B cell (primary cell): ENCODE results near the gene DCUN1D2. TPM values are rescaled to one million over a fixed set of nuclear protein-coding genes. Genes with fewer than 3 reads are reported as not detected.

ENCODE experiments used
- ATAC-seq: fragments of 200-7000 bp; cut with Tn5 transposase; one replicate; pipeline ENCODE4 v1.10.0; 2021; ENCODE audit warnings: low read depth, mild to moderate bottlenecking, moderate number of reproducible peaks, moderate library complexity
- CTCF ChIA-PET: fragments of 350-600 bp; sonication (Branson Sonifier 250); formaldehyde crosslinking; loops from one replicate; lab custom pipeline; 2021; ENCODE audit warnings: antibody characterized with exemption, inconsistent platforms; lab: Charles Lee
- POLR2A ChIA-PET: fragments of 350-600 bp; sonication (Branson Sonifier 250); formaldehyde crosslinking; loops from one replicate; lab custom pipeline; 2021; ENCODE audit warnings: antibody characterized with exemption; lab: Charles Lee
- DNase-seq: peaks from one replicate; pipeline ENCODE4 v3.0.0; 2013
- H2AFZ ChIP-seq: 2 replicates; pipeline ENCODE4 v1.6.1; 2012; ENCODE audit warnings: mild to moderate bottlenecking, low read depth, low read length; ENCODE audit not compliant: insufficient read depth, poor library complexity, severe bottlenecking
- H3K27ac ChIP-seq, 2 donors: 1 replicate in 1 of 2; 2 replicates in 1 of 2; pipeline ENCODE4 v1.5.1; 2012 to 2013; ENCODE audit warnings: low read length in 2 of 2, mild to moderate bottlenecking in 2 of 2, moderate library complexity in 1 of 2
- H3K27me3 ChIP-seq, 4 experiments: fragments of 200-600 bp in 1 of 4; sonication (generic) in 1 of 4; replicated peaks in 1 of 4; 1 replicate in 2 of 4; 2 replicates in 2 of 4; pipeline versions ENCODE4 v1.6.1 to v1.7.0; 2013 to 2016; ENCODE audit warnings: low read length in 3 of 4, mild to moderate bottlenecking in 2 of 4, mixed read lengths in 1 of 4, moderate library complexity in 1 of 4; ENCODE audit not compliant: insufficient read depth in 4 of 4, control insufficient read depth in 3 of 4; ENCODE audit errors: control extremely low read depth in 1 of 4
- H3K36me3 ChIP-seq, 2 experiments: replicated peaks in 1 of 2; 1 replicate in 1 of 2; 2 replicates in 1 of 2; pipeline versions ENCODE4 v1.6.1 to v1.7.1; 2013; ENCODE audit warnings: low read length in 1 of 2; ENCODE audit not compliant: insufficient read depth in 2 of 2, control insufficient read depth in 1 of 2; ENCODE audit errors: control extremely low read depth in 1 of 2, extremely low read depth in 1 of 2
- H3K4me1 ChIP-seq, 2 donors: fragments of 200-600 bp in 1 of 2; sonication (generic) in 1 of 2; 1 replicate in 1 of 2; 2 replicates in 1 of 2; pipeline versions ENCODE4 v1.5.1 to v1.6.1; 2013 to 2017; ENCODE audit warnings: low read length in 2 of 2; ENCODE audit not compliant: control insufficient read depth in 2 of 2, insufficient read depth in 2 of 2
- H3K4me2 ChIP-seq: replicated peaks from 2 replicates; pipeline ENCODE3; 2012; ENCODE audit warnings: mild to moderate bottlenecking, low read depth, low read length; ENCODE audit not compliant: poor library complexity, severe bottlenecking
- H3K4me3 ChIP-seq, 5 experiments: fragments of 200-600 bp in 1 of 5; sonication (generic) in 1 of 5; 1 replicate in 3 of 5; 2 replicates in 2 of 5; pipeline versions ENCODE4 v1.5.1 to v1.7.0; 2011 to 2016; ENCODE audit warnings: low read length in 4 of 5, mild to moderate bottlenecking in 4 of 5, low read depth in 2 of 5, control low read depth in 1 of 5, moderate library complexity in 1 of 5; ENCODE audit not compliant: insufficient read depth in 1 of 5; ENCODE audit errors: control extremely low read depth in 1 of 5, extremely low read depth in 1 of 5
- H3K79me2 ChIP-seq: fragments of 200-600 bp; sonication (generic); one replicate; pipeline ENCODE4 v1.6.0; 2016; ENCODE audit warnings: low read length; ENCODE audit not compliant: control insufficient read depth, insufficient read depth
- H3K9ac ChIP-seq: fragments of 200-600 bp; sonication (generic); 2 replicates; pipeline ENCODE4 v1.6.1; 2017; ENCODE audit warnings: mild to moderate bottlenecking, low read length, moderate library complexity
- H3K9me3 ChIP-seq, 3 donors: one replicate each; pipeline versions ENCODE4 v1.6.1 to v1.7.1; 2013; ENCODE audit warnings: low read length in 2 of 3; ENCODE audit not compliant: control insufficient read depth in 2 of 3, insufficient read depth in 1 of 3; ENCODE audit errors: control extremely low read depth in 1 of 3
- H4K20me1 ChIP-seq: 2 replicates; pipeline ENCODE4 v1.6.0; 2012; ENCODE audit warnings: mild to moderate bottlenecking, low read length; ENCODE audit not compliant: insufficient read depth, control insufficient read depth, poor library complexity, severe bottlenecking
- H3K27ac Mint-ChIP-seq: one replicate; pipeline ENCODE4 v1.8.0; 2021; ENCODE audit warnings: mixed read lengths
- H3K27me3 Mint-ChIP-seq: one replicate; pipeline ENCODE4 v1.8.0; 2021; ENCODE audit warnings: mixed read lengths
- H3K4me1 Mint-ChIP-seq: one replicate; pipeline ENCODE4 v1.8.0; 2021; ENCODE audit warnings: mixed read lengths
- H3K4me3 Mint-ChIP-seq: one replicate; pipeline ENCODE4 v1.8.0; 2021; ENCODE audit warnings: mixed read lengths
- H3K9me3 Mint-ChIP-seq: one replicate; pipeline ENCODE4 v1.8.0; 2022; ENCODE audit warnings: mixed read lengths; ENCODE audit not compliant: insufficient read depth
- EZH2 ChIP-seq: IDR thresholded peaks from 2 replicates; pipeline ENCODE4 v1.6.1; 2012; ENCODE audit warnings: borderline replicate concordance, low read depth, mild to moderate bottlenecking, moderate library complexity, low read length; ENCODE audit not compliant: insufficient read depth, poor library complexity, severe bottlenecking
- WGBS: methylation state at CpG from one replicate; pipeline ENCODE4 v1.1.5; 2013; ENCODE audit warnings: missing lambda C conversion rate; ENCODE audit not compliant: insufficient coverage; 5-methylcytosine and 5-hydroxymethylcytosine counted together
- intact Hi-C: fragments of 100-400 bp; cut with micrococcal nuclease; formaldehyde crosslinking; loops from one replicate; pipeline ENCODE4 v1.10.0; 2022
- polyA plus RNA-seq: library from polyadenylated mRNA; depleted of rRNA; stranded (reverse); fragments of >200 nt; gene quantifications from 2 replicates; pipeline ENCODE4 v1.2.3, GENCODE V29; 2012
- total RNA-seq, 2 donors: library from RNA; stranded (reverse); fragments of 120-200 nt in 1 of 2; gene quantifications; 1 replicate in 1 of 2; 2 replicates in 1 of 2; pipeline versions ENCODE4 v1.2.3 to v1.2.4, GENCODE V29; 2013 to 2022
- TF ChIP-seq, protein P1 (sequence below): fragments of 200-600 bp; IDR thresholded peaks from one replicate; pipeline ENCODE4 v1.8.0; 2022; ENCODE audit warnings: antibody characterized with exemption, mild to moderate bottlenecking

The DCUN1D2 gene
- total and polyA plus RNA-seq, 2 donors (not counting 1 experiment from before 2014, with no cell fraction given): 15.3 to 41.3 TPM

DNA sequence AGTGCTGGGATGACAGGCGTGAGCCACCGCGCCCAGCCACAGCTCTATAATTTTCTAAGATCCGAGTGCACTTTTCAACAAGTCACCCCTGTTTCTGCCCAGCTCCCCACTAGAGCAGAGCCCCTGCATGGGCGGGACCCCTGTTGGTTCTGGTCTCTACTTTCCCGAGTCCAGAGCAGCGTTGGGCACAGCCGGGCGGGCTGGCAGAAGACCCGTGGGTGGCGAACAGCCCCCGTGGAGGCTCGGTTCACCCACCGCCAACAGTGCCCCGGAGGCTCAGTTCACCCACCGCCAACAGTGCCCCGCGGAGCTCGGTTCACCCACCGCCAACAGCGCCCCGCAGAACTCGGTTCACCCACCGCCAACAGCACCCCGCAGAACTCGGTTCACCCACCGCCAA is 78.1 kb downstream of the DCUN1D2 start:
- H3K4me1 ChIP-seq: peaks cover 16 to 35% of the 10 kb centered on the region in 2 donors
- intact Hi-C loops: no loop called here
- Mint-ChIP-seq H3K27ac (no peak overlapping the region), H3K9me3 (no peaks in the 10 kb centered on the region), H3K4me3 (no peak overlapping the region), H3K4me1 (peaks cover 28% of the 10 kb centered on the region), H3K27me3 (peaks cover 4% of the 10 kb centered on the region)
- DNase-seq (no peak), ATAC-seq (no peak)
- POLR2A ChIA-PET: no interaction called here
- no peaks in the 10 kb centered on the region for H3K36me3 ChIP-seq
- no peak overlapping the region for H2AFZ ChIP-seq
- no peak for TF ChIP-seq EZH2
- TF ChIP-seq, protein P1, sequence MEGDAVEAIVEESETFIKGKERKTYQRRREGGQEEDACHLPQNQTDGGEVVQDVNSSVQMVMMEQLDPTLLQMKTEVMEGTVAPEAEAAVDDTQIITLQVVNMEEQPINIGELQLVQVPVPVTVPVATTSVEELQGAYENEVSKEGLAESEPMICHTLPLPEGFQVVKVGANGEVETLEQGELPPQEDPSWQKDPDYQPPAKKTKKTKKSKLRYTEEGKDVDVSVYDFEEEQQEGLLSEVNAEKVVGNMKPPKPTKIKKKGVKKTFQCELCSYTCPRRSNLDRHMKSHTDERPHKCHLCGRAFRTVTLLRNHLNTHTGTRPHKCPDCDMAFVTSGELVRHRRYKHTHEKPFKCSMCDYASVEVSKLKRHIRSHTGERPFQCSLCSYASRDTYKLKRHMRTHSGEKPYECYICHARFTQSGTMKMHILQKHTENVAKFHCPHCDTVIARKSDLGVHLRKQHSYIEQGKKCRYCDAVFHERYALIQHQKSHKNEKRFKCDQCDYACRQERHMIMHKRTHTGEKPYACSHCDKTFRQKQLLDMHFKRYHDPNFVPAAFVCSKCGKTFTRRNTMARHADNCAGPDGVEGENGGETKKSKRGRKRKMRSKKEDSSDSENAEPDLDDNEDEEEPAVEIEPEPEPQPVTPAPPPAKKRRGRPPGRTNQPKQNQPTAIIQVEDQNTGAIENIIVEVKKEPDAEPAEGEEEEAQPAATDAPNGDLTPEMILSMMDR: no peak
- no peaks in the 10 kb centered on the region for H3K27me3 ChIP-seq
- WGBS: 100% methylated on average over 15 of the region's 27 CpGs
- no peaks in the 10 kb centered on the region for H4K20me1 ChIP-seq
- no peak overlapping the region for H3K27ac ChIP-seq
- H3K9ac ChIP-seq: no peak overlapping the region
- H3K9me3 ChIP-seq: peaks cover 0 to 65% (median 15%) of the 10 kb centered on the region in 3 donors
- H3K4me2 ChIP-seq: no peak overlapping the region
- CTCF ChIA-PET: no interaction called here
- no peak overlapping the region for H3K4me3 ChIP-seq
- H3K79me2 ChIP-seq: no peaks in the 10 kb centered on the region

DNA sequence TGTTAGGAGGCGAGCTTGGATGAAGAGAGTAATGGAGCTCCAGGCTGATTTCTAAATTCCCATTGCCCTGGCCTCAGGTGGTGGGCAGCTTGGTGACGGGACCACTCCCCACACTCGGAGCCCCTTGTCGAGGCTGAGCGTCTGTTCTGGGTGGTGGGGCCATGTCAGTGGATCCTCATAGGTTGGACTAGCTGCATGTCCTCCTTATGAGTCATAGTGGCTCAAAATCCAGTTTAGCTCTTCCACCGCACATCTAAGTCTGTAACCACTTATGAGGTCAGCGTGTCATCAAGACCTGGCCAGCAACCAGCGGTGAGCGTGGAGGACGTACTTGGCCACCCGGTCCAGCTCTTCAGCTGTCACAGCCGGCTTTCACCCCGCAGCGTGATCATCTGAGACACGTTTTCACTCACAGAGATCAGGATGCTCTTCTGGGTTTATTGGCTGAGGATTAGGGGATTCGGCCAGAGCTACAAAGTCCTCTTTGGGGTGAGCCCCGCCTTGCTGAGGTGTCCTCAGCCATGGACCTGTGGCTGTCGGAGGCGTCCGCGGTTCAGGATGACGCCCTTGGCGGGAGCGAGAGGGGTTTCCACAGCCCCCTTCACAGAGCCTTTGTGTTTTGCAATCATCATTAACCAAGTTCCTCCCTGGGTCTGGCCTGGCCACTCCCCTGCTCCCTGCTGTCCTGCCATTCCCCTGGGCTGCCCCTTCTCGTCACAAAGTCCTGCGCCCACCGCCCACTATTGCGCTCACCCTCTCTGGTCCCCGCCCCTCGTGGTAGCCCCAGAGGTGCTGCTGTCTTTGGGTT is 79.1 kb downstream of the DCUN1D2 start:
- peak overlapping the region; percentile 18 for H3K4me3 Mint-ChIP-seq
- Histone ChIP-seq H3K27ac (no peak overlapping the region), H2AFZ (no peak overlapping the region), H4K20me1 (no peaks in the 10 kb centered on the region), H3K4me2 (no peak overlapping the region), H3K27me3 (peaks cover 0 to 2% (median 0%) of the 10 kb centered on the region in 4 experiments), H3K9ac (no peak overlapping the region), H3K79me2 (no peaks in the 10 kb centered on the region), H3K4me1 (peaks cover 16 to 38% of the 10 kb centered on the region in 2 donors), H3K9me3 (peaks cover 0 to 69% (median 15%) of the 10 kb centered on the region in 3 donors), H3K36me3 (no peaks in the 10 kb centered on the region), H3K4me3 (no peak overlapping the region)
- intact Hi-C loops: no loop called here
- ChIA-PET CTCF (no interaction called here), POLR2A (no interaction called here)
- peak overlapping the region; percentile 58 for H3K27ac Mint-ChIP-seq
- DNase-seq (no peak), ATAC-seq (no peak)
- H3K9me3 Mint-ChIP-seq: no peaks in the 10 kb centered on the region
- TF ChIP-seq, protein P1: no peak
- TF ChIP-seq EZH2: no peak
- WGBS: 96% methylated on average over 30 of the region's 30 CpGs
- H3K27me3 Mint-ChIP-seq: no peaks in the 10 kb centered on the region
- peaks cover 27% of the 10 kb centered on the region for H3K4me1 Mint-ChIP-seq
